Activated B cell treated with CpG ODN at 0.5 μM for 24 hours (primary cell): Measurements from ENCODE around the gene DNMBP. TPM values are rescaled to one million over a fixed set of nuclear protein-coding genes. Genes with fewer than 3 reads are reported as not detected.

Experiments used
- ATAC-seq: fragments of 200-7000 bp; cut with Tn5 transposase; one replicate; pipeline ENCODE4 v1.10.0; 2021; ENCODE audit warnings: low read depth, mild to moderate bottlenecking, moderate library complexity
- CTCF ChIA-PET: fragments of 350-600 bp; sonication (Branson Sonifier 250); formaldehyde crosslinking; loops from one replicate; lab custom pipeline; 2021; ENCODE audit warnings: antibody characterized with exemption; lab: Charles Lee
- POLR2A ChIA-PET: fragments of 350-600 bp; sonication (Branson Sonifier 250); formaldehyde crosslinking; loops from one replicate; lab custom pipeline; 2021; ENCODE audit warnings: antibody characterized with exemption; lab: Charles Lee
- DNase-seq: peaks from one replicate; pipeline ENCODE4 v3.0.0; 2022
- H3K27ac Mint-ChIP-seq: one replicate; pipeline ENCODE4 v1.8.0; 2020; ENCODE audit warnings: mixed read lengths
- H3K27me3 Mint-ChIP-seq: one replicate; pipeline ENCODE4 v1.8.0; 2021; ENCODE audit warnings: mixed read lengths
- H3K36me3 Mint-ChIP-seq: one replicate; pipeline ENCODE4 v1.8.0; 2021; ENCODE audit warnings: low read depth, mixed read lengths
- H3K4me1 Mint-ChIP-seq: one replicate; pipeline ENCODE4 v1.8.0; 2021; ENCODE audit warnings: mixed read lengths
- H3K4me3 Mint-ChIP-seq: one replicate; pipeline ENCODE4 v1.8.0; 2020; ENCODE audit warnings: mild to moderate bottlenecking, mixed read lengths
- H3K9me3 Mint-ChIP-seq: one replicate; pipeline ENCODE4 v1.8.0; 2020; ENCODE audit warnings: mixed read lengths
- intact Hi-C: fragments of 100-400 bp; cut with micrococcal nuclease; formaldehyde crosslinking; loops from one replicate; pipeline ENCODE4 v1.15.1; 2024
- total RNA-seq: library from RNA; stranded (reverse); gene quantifications from 2 replicates; pipeline ENCODE4 v1.2.3, GENCODE V29; 2022
- TF ChIP-seq, protein P1 (sequence below): fragments of 200-600 bp; IDR thresholded peaks from one replicate; pipeline ENCODE4 v1.8.0; 2022; ENCODE audit warnings: antibody characterized with exemption, mild to moderate bottlenecking

DNMBP gene
- total RNA-seq, 1 donor from 2014 or later: 13.1 TPM

DNA sequence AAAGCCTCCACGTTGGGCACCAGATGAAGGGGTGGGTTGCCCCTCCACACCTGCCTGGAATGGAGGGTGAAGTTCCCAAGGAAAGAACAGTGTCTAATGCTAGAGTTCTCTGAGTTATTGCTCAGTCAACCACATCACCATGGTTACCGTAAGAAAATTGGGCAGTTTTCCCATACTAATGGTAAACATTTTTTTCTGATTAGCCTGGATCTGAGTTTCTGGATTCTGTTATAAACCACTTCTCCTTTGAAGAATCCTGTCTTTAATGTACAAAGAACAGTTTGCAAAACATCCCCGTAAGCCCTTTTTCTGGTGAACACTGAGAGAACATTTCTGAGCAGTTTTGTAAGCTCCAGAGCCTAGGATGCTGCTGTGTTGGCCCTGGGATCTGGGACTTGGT is 181.8 kb downstream of the DNMBP start:
- ATAC-seq (no peak), DNase-seq (no peak)
- no peaks in the 10 kb centered on the region for H3K4me1 Mint-ChIP-seq
- ChIA-PET POLR2A (no interaction called here), CTCF (interaction anchor here (1.0 to 1.6 kb wide), 2 partner anchors 18 to 218 kb away, joined by 3 to 4 read pairs; no protein-coding TSS in a partner anchor)
- intact Hi-C loops: no loop called here
- H3K27ac Mint-ChIP-seq: no peak overlapping the region
- no peak overlapping the region for H3K4me3 Mint-ChIP-seq
- H3K36me3 Mint-ChIP-seq: peaks cover 3% of the 10 kb centered on the region
- H3K9me3 Mint-ChIP-seq: no peaks in the 10 kb centered on the region
- TF ChIP-seq, protein P1, sequence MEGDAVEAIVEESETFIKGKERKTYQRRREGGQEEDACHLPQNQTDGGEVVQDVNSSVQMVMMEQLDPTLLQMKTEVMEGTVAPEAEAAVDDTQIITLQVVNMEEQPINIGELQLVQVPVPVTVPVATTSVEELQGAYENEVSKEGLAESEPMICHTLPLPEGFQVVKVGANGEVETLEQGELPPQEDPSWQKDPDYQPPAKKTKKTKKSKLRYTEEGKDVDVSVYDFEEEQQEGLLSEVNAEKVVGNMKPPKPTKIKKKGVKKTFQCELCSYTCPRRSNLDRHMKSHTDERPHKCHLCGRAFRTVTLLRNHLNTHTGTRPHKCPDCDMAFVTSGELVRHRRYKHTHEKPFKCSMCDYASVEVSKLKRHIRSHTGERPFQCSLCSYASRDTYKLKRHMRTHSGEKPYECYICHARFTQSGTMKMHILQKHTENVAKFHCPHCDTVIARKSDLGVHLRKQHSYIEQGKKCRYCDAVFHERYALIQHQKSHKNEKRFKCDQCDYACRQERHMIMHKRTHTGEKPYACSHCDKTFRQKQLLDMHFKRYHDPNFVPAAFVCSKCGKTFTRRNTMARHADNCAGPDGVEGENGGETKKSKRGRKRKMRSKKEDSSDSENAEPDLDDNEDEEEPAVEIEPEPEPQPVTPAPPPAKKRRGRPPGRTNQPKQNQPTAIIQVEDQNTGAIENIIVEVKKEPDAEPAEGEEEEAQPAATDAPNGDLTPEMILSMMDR: no peak
- no peaks in the 10 kb centered on the region for H3K27me3 Mint-ChIP-seq

Other genes with a start within 250 kb of the DNMBP start
- gene ABCC2, start 227.3 kb downstream of the DNMBP start, total RNA-seq: 2.9 and 4.0 TPM in 2 replicates
- gene CPN1, start 71.9 kb upstream of the DNMBP start, total RNA-seq: not detected in 2 replicates
- 5.6 and 7.6 TPM in 2 replicates for gene ERLIN1, start 176.1 kb upstream of the DNMBP start, total RNA-seq
- 17.7 and 21.6 TPM in 2 replicates for gene CHUK, start 219.6 kb upstream of the DNMBP start, total RNA-seq